DND-41 (cell line): ENCODE data around the gene BDH2.

Experiments
- CTCF ChIP-seq: IDR thresholded peaks from 2 replicates; pipeline ENCODE4 v1.5.1; 2012; ENCODE audit warnings: borderline replicate concordance, low read length, moderate library complexity, mild to moderate bottlenecking; ENCODE audit not compliant: poor library complexity, severe bottlenecking; ENCODE audit errors: extremely low read depth
- EZH2 ChIP-seq: IDR thresholded peaks from 3 replicates; pipeline ENCODE4 v1.6.1; 2012; ENCODE audit warnings: borderline replicate concordance, low read depth, mild to moderate bottlenecking, moderate library complexity, low read length, inconsistent platforms; ENCODE audit not compliant: severe bottlenecking

- TF ChIP-seq CTCF (no peak), EZH2 (no peak)
Observed at GRCh38 chr4:103052145-103052544, 47.5 kb downstream of the BDH2 start.
